Pancreas (tissue), 10 donors: ENCODE results near the gene MECR. TPM values are rescaled to one million over a fixed set of nuclear protein-coding genes. Genes with fewer than 3 reads are reported as not detected.

Experiments used
- ATAC-seq, 4 donors: fragments of 200-7000 bp; cut with Tn5 transposase; one replicate each; pipeline versions ENCODE4 v1.8.0 to v1.9.1; 2020; ENCODE audit warnings: mild to moderate bottlenecking in 4 of 4, moderate library complexity in 4 of 4
- DNase-seq, 6 donors: peaks; one replicate each; pipeline ENCODE4 v3.0.0-alpha.2; 2020
- FAIRE-seq: peaks from 2 replicates; lab custom pipeline; 2012; peaks lifted over from hg19 to GRCh38; lab: Jason Lieb, UNC
- H3K27ac ChIP-seq, 4 donors: fragments of 200-600 bp; sonication (generic); 1 replicate in 3 of 4; 2 replicates in 1 of 4; pipeline versions ENCODE4 v1.5.0 to v1.8.0; 2020
- H3K27me3 ChIP-seq, 4 donors: fragments of 200-600 bp; one replicate each; pipeline ENCODE4 v1.8.0; 2021
- H3K36me3 ChIP-seq, 3 donors: fragments of 200-600 bp; sonication (generic) in 1 of 3; one replicate each; pipeline versions ENCODE4 v1.5.0 to v1.8.0; 2020 to 2021
- H3K4me1 ChIP-seq, 3 donors: fragments of 200-600 bp; one replicate each; pipeline ENCODE4 v1.8.0; 2021
- H3K4me3 ChIP-seq, 4 donors: fragments of 200-600 bp; sonication (generic) in 2 of 4; one replicate each; pipeline versions ENCODE4 v1.5.0 to v1.8.0; 2020 to 2021
- H3K9me3 ChIP-seq, 4 donors: fragments of 200-600 bp; one replicate each; pipeline ENCODE4 v1.8.0; 2021
- WGBS, 2 donors: extraction: QIAGEN DNeasy Blood & Tissue Kit; methylation state at CpG; one replicate each; pipeline ENCODE4 v1.1.7; 2013; 5-methylcytosine and 5-hydroxymethylcytosine counted together
- intact Hi-C, 3 donors: fragments of 100-400 bp; cut with DNase I; formaldehyde crosslinking; loops; one replicate each; pipeline versions ENCODE4 v1.11.1 to v1.14.2; 2022
- polyA plus RNA-seq, 2 donors: library from polyadenylated mRNA; stranded (reverse); fragments of 200-250 nt; gene quantifications; one replicate each; pipeline ENCODE4 v1.2.3, GENCODE V29; 2013
- total RNA-seq, 6 donors: library from RNA; stranded (reverse); fragmentation: NEBNext Ultra II Directional in 4 of 6; extraction: Animal tissue kit (Norgen Biotek cat#: 25700) in 4 of 6; gene quantifications; one replicate each; pipeline versions ENCODE4 v1.2.1 to v1.2.4, GENCODE V29; 2021 to 2023
- TF ChIP-seq, protein P1 (sequence below), 4 donors: fragments of 200-600 bp; sonication (generic) in 3 of 4; IDR thresholded peaks; one replicate each; pipeline versions ENCODE4 v1.5.0 to v1.8.0; 2021; ENCODE audit warnings: antibody characterized with exemption in 4 of 4
- donor health status: healthy with polysubstance abuse.
- donor health status: DM: no; HTN: no; CAD: no; lungs with moderate emphysema.
- donor health status: DM: no; HTN: no; CAD: no.
- donor health status: control.
- donor health status: control.
- donor health status: Bipolar disorder and iron deficiency.
- donor health status: DM: yes; HTN: yes; CAD: no.
- donor health status: DM: no; HTN: no; CAD: no.
- donor health status: DM: no; HTN: no; CAD: no.
- donor health status: DM: yes; HTN: yes; CAD: no.

The MECR gene, protein sequence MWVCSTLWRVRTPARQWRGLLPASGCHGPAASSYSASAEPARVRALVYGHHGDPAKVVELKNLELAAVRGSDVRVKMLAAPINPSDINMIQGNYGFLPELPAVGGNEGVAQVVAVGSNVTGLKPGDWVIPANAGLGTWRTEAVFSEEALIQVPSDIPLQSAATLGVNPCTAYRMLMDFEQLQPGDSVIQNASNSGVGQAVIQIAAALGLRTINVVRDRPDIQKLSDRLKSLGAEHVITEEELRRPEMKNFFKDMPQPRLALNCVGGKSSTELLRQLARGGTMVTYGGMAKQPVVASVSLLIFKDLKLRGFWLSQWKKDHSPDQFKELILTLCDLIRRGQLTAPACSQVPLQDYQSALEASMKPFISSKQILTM
- total RNA-seq = 10 to 100 TPM in 3 of 6 donors, 1 to 10 TPM in 3; 9.0 to 13.0 (median 9.8) TPM
- polyA plus RNA-seq = 10 to 100 TPM; 17.4 to 19.6 TPM

GRCh38 chr1:29230553-29231378 is at the start of gene MECR:
MECR (minus strand) TSS chr1:29230934; CDS start chr1:29230906, 28 bp downstream.
- Histone ChIP-seq H3K27ac (peak within 1 kb of the TSS; percentile 17 to 60 (median 50)), H3K36me3 (no peaks in the 10 kb centered on the region), H3K4me3 (peak within 1 kb of the TSS; percentile 60 to 87 (median 74)), H3K9me3 (no peaks in the 10 kb centered on the region), H3K27me3 (no peaks in the 10 kb centered on the region), H3K4me1 (peaks cover 0 to 8% (median 7%) of the 10 kb centered on the region in 3 donors)
- FAIRE-seq = no peak
- TF ChIP-seq, protein P1, sequence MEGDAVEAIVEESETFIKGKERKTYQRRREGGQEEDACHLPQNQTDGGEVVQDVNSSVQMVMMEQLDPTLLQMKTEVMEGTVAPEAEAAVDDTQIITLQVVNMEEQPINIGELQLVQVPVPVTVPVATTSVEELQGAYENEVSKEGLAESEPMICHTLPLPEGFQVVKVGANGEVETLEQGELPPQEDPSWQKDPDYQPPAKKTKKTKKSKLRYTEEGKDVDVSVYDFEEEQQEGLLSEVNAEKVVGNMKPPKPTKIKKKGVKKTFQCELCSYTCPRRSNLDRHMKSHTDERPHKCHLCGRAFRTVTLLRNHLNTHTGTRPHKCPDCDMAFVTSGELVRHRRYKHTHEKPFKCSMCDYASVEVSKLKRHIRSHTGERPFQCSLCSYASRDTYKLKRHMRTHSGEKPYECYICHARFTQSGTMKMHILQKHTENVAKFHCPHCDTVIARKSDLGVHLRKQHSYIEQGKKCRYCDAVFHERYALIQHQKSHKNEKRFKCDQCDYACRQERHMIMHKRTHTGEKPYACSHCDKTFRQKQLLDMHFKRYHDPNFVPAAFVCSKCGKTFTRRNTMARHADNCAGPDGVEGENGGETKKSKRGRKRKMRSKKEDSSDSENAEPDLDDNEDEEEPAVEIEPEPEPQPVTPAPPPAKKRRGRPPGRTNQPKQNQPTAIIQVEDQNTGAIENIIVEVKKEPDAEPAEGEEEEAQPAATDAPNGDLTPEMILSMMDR (IDR thresholded peaks at IDR 0.05) = no peak
- 2% methylated on average over 50 to 52 of the region's 52 CpGs for WGBS, 2 donors
- DNase-seq = peak; percentile 90 to 98 (median 94)
- intact Hi-C loops = loop anchor here in 1 of 3 donors (10.0 kb wide), 1 partner anchor 1144 kb away; no protein-coding TSS in a partner anchor
- ATAC-seq = peak; percentile 98 to 99 (median 99)

DNA sequence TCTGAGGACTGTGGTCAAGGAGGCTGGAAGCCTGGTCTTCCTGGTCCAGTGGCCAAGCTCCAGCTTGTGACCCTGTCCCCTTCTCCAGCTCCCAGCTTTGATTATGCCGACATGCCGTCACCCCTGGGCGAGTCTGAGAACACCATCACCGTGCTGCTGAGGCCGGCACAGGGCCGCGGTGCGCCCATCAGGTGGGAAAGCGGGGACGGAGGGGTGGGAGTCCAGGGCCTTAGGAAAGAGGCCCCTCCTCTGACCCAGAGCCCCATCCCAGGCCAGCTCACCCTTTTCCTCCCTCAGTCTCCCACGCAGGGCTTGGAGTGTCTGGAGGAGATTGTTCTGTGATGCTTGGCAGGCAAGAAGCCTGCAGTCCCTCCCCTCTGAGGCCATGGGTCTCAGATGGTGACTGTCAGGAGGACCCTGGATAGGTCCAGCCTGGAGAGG is 49.2 kb upstream of the MECR start:
- Histone ChIP-seq H3K9me3 (no peaks in the 10 kb centered on the region), H3K4me1 (no peaks in the 10 kb centered on the region), H3K27ac (no peak overlapping the region), H3K36me3 (peaks cover 0 to 14% (median 0%) of the 10 kb centered on the region in 3 donors), H3K4me3 (no peak overlapping the region), H3K27me3 (no peaks in the 10 kb centered on the region)
- ATAC-seq (no peak), DNase-seq (no peak), FAIRE-seq (no peak)
- intact Hi-C loops = no loop called here
- 94% methylated on average over 11 of the region's 11 CpGs for WGBS, 2 donors
- TF ChIP-seq, protein P1 (IDR thresholded peaks at IDR 0.05) = no peak

DNA sequence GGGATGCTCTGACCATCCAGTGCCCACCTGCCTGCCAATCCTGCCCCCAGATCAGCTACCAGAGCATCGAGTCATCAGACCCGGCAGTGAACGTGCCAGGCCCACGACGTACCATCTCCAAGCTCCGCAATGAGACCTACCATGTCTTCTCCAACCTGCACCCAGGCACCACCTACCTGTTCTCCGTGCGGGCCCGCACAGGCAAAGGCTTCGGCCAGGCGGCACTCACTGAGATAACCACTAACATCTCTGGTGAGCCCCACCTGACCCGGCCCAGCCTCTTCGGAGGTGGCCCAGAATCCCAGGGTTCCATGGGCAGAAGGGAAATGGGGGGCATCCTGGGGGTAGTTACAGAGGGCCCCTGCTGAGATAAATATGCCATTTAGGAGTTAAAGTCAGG is 48.7 kb upstream of the MECR start:
- no peak for FAIRE-seq
- DNase-seq = no peak
- no peak overlapping the region for H3K27ac ChIP-seq
- H3K9me3 ChIP-seq = no peaks in the 10 kb centered on the region
- WGBS, 2 donors = 90 to 95% methylated on average over 13 of the region's 13 CpGs
- peaks cover 0 to 14% (median 0%) of the 10 kb centered on the region in 3 donors for H3K36me3 ChIP-seq
- TF ChIP-seq, protein P1 (IDR thresholded peaks at IDR 0.05) = no peak
- intact Hi-C loops = no loop called here
- ATAC-seq = no peak
- H3K27me3 ChIP-seq = no peaks in the 10 kb centered on the region
- H3K4me3 ChIP-seq = no peak overlapping the region
- no peaks in the 10 kb centered on the region for H3K4me1 ChIP-seq

GRCh38 chr1:29278124-29278523 is 47.4 kb upstream of the MECR start:
- Histone ChIP-seq H3K27ac (no peak overlapping the region), H3K9me3 (no peaks in the 10 kb centered on the region), H3K36me3 (peaks cover 0 to 14% (median 0%) of the 10 kb centered on the region in 3 donors), H3K4me3 (no peak overlapping the region), H3K4me1 (no peaks in the 10 kb centered on the region), H3K27me3 (no peaks in the 10 kb centered on the region)
- WGBS, 2 donors = 73 to 92% methylated on average over 3 of the region's 3 CpGs
- no peak for DNase-seq
- FAIRE-seq = no peak
- no peak for ATAC-seq
- intact Hi-C loops = no loop called here
- TF ChIP-seq, protein P1 (IDR thresholded peaks at IDR 0.05) = no peak
